SK-N-MC (cell line): Measurements from ENCODE around the gene FOLR3.

Experiments used
- EZH2 ChIP-seq: fragments of 200-600 bp; sonication (generic); IDR thresholded peaks from one replicate; pipeline ENCODE4 v1.6.1; 2017; ENCODE audit warnings: antibody characterized with exemption
- POLR2AphosphoS5 ChIP-seq: IDR thresholded peaks from 2 replicates; pipeline ENCODE4 v1.6.1; 2012; ENCODE audit warnings: mild to moderate bottlenecking, low read depth, low read length, borderline replicate concordance

- TF ChIP-seq POLR2AphosphoS5: no peak
- no peak for TF ChIP-seq EZH2
Observed at GRCh38 chr11:72127923-72128322, 7.6 kb upstream of the FOLR3 start.
